Testis (tissue), 3 donors: ENCODE results near the gene CATSPERD. TPM values are rescaled to one million over a fixed set of nuclear protein-coding genes. Genes with fewer than 3 reads are reported as not detected.
"Not testable (repeated sequence)": the region's sequence is repeated elsewhere in the genome, so short reads cannot be mapped to it uniquely, and the experiment has no call there.

ENCODE experiments used
- DNase-seq: peaks from one replicate; pipeline ENCODE4 v3.0.0-alpha.2; 2019
- H3K27ac ChIP-seq, 2 donors: fragments of 200-600 bp; sonication (generic); one replicate each; pipeline ENCODE4 v1.5.1; 2019
- H3K27me3 ChIP-seq: fragments of 200-600 bp; sonication (generic); one replicate; pipeline ENCODE4 v1.5.1; 2019
- H3K36me3 ChIP-seq: fragments of 200-600 bp; sonication (generic); one replicate; pipeline ENCODE4 v1.5.1; 2017; ENCODE audit warnings: low read depth; ENCODE audit errors: missing control alignments
- H3K4me1 ChIP-seq: fragments of 200-600 bp; sonication (generic); one replicate; pipeline ENCODE4 v1.5.1; 2019
- H3K4me3 ChIP-seq, 2 donors: fragments of 200-600 bp; sonication (generic); one replicate each; pipeline ENCODE4 v1.5.1; 2017 to 2019
- H3K9me3 ChIP-seq: fragments of 200-600 bp; sonication (generic); one replicate; pipeline ENCODE4 v1.5.1; 2017
- POLR2A ChIP-seq: fragments of 450-650 bp; IDR thresholded peaks from one replicate; pipeline ENCODE4 v1.6.1; 2017; ENCODE audit warnings: antibody characterized with exemption, mild to moderate bottlenecking, moderate library complexity
- WGBS, 2 donors: methylation state at CpG; one replicate each; pipeline ENCODE4 v1.1.5; 2018; 5-methylcytosine and 5-hydroxymethylcytosine counted together
- intact Hi-C: fragments of 100-400 bp; cut with DNase I; formaldehyde crosslinking; loops from one replicate; pipeline ENCODE4 v1.15.1; 2023; ENCODE audit warnings: low total_unique reads
- polyA plus RNA-seq: library from polyadenylated mRNA; stranded (reverse); fragments of 350-450 nt; fragmentation: Illumina TruSeq; extraction: RNeasy Lipid Tissue Mini Kit (QIAGEN cat#74804); gene quantifications from one replicate; pipeline ENCODE4 v1.2.3, GENCODE V29; 2014; ENCODE audit warnings: low read depth, low replicate concordance; ENCODE audit not compliant: insufficient read depth
- total RNA-seq, 2 donors: library from RNA; depleted of rRNA; stranded (reverse); fragments of >200 nt; gene quantifications; one replicate each; pipeline ENCODE4 v1.2.3, GENCODE V29; 2016
- TF ChIP-seq, protein P1 (sequence below), 3 experiments: fragments of 450-650 bp in 2 of 3; fragments of 200-600 bp in 1 of 3; sonication (generic) in 1 of 3; IDR thresholded peaks; one replicate each; pipeline ENCODE4 v1.5.1; 2016 to 2019; ENCODE audit warnings: antibody characterized with exemption in 3 of 3, mild to moderate bottlenecking in 2 of 3, moderate library complexity in 1 of 3

Gene CATSPERD
- total and polyA plus RNA-seq, 3 donors from 2014 or later = 6.1 to 31.3 (median 9.3) TPM

DNA sequence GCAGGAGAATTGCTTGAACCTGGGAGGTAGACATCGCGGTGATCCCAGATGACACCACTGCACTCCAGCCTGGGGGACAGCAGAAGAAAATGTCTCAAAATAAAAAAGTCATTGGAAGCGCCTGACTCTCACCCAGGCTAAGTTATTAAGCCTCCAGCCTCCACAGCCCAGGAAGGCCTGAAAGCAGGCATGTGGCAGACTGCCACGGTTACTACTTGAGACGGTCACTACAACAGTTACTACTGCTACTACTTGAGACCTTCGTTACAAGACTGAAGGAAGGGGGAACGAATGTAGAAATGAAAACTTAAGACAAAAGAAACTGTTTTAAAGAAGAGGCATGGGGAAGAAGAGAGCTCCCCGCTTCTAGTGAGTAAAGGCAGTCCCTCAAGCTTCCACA lies 54.5 kb downstream of the CATSPERD start:
- no peak for TF ChIP-seq POLR2A
- TF ChIP-seq, protein P1, sequence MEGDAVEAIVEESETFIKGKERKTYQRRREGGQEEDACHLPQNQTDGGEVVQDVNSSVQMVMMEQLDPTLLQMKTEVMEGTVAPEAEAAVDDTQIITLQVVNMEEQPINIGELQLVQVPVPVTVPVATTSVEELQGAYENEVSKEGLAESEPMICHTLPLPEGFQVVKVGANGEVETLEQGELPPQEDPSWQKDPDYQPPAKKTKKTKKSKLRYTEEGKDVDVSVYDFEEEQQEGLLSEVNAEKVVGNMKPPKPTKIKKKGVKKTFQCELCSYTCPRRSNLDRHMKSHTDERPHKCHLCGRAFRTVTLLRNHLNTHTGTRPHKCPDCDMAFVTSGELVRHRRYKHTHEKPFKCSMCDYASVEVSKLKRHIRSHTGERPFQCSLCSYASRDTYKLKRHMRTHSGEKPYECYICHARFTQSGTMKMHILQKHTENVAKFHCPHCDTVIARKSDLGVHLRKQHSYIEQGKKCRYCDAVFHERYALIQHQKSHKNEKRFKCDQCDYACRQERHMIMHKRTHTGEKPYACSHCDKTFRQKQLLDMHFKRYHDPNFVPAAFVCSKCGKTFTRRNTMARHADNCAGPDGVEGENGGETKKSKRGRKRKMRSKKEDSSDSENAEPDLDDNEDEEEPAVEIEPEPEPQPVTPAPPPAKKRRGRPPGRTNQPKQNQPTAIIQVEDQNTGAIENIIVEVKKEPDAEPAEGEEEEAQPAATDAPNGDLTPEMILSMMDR (IDR thresholded peaks at IDR 0.05) = no peak
- H3K27ac ChIP-seq = no peak overlapping the region
- H3K4me1 ChIP-seq = no peaks in the 10 kb centered on the region
- H3K36me3 ChIP-seq = no peaks in the 10 kb centered on the region
- no peak overlapping the region for H3K4me3 ChIP-seq
- no peak for DNase-seq
- no peaks in the 10 kb centered on the region for H3K27me3 ChIP-seq
- WGBS, 2 donors = 81 to 82% methylated on average over 8 of the region's 8 CpGs
- intact Hi-C loops = no loop called here
- H3K9me3 ChIP-seq = no peaks in the 10 kb centered on the region

DNA sequence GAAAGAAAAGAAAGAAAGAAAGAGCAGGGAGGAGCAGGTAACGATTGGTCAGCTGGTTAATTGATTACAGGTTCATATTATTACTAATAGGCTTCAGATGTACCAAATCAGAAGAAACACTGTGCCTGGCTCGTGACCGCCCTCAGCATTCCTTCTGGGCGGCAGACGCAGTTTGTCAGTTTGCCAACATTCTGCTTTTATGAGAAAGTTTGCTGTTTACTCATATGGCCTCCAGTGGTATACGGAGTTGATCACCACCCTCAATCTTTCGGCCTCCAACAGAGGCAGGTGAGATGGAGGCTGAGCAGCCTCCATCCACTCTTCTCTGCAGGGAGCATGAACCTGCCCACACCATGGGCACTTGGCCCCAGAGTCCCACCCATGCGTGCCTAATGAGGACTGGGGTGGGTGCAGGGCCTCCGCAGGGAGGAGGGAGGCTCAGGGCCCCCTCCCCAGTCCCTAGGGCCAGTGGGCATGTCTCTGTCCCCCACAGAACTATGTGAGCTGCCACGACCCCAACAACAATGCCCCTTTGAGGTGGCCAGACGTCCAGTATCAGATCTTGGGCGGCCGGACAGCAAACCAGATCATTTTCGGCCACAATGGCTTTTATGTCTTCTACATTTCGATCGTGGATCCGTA lies 55.4 kb downstream of the CATSPERD start:
- TF ChIP-seq POLR2A = no peak
- TF ChIP-seq, protein P1 (IDR thresholded peaks at IDR 0.05) = no peak
- Histone ChIP-seq H3K36me3 (no peaks in the 10 kb centered on the region), H3K9me3 (no peaks in the 10 kb centered on the region), H3K27ac (no peak overlapping the region), H3K27me3 (no peaks in the 10 kb centered on the region), H3K4me3 (no peak overlapping the region), H3K4me1 (no peaks in the 10 kb centered on the region)
- intact Hi-C loops = no loop called here
- DNase-seq = no peak
- 73 to 76% methylated on average over 14 to 17 of the region's 17 CpGs for WGBS, 2 donors

DNA sequence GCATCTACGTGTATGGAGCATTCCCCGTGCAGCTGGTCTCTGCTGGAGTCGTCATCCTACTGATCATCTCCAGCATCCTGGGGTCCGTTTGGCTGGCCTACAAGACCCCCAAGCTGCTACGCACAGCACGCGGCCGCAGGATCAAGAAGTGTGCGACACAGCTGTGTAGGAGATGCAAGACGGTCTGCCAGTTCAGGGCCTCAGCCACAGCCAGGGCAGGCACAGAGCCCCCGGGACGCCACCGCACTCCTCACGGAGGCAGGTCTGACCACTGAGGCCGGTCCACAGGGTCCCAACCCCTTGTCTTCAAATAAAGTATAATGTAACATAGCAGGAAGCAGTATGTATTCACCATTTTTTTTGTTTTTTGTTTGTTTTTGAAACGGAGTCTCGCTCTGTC lies 58.0 kb downstream of the CATSPERD start:
- intact Hi-C loops = no loop called here
- Histone ChIP-seq H3K36me3 (no peaks in the 10 kb centered on the region), H3K27ac (no peak overlapping the region), H3K4me1 (no peaks in the 10 kb centered on the region), H3K9me3 (no peaks in the 10 kb centered on the region), H3K4me3 (no peak overlapping the region), H3K27me3 (no peaks in the 10 kb centered on the region)
- WGBS, 2 donors = 84 to 85% methylated on average over 11 to 17 of the region's 17 CpGs
- no peak for TF ChIP-seq POLR2A
- TF ChIP-seq, protein P1 (IDR thresholded peaks at IDR 0.05) = no peak
- DNase-seq = no peak

DNA sequence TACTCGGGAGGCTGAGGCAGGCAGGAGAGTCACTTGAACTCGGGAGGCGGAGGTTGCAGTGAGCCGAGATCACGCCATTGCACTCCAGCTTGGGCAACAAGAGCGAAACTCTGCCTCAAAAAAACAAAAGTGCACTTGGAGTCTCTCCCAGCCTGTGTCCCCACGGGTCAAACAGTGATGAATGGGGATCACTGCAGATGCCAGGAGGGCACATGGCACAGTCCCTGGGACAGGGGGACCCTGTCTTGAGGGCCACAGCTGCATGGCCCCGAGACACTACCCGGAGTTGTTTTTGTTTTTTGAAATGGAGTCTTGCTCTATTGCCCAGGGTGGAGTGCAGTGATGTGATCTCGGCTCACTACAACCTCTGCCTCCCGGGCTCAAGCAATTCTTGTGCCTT lies 60.5 kb downstream of the CATSPERD start:
- intact Hi-C loops = loop anchor here (10.0 kb wide), 1 partner anchor 124 kb away; the partner anchor contains the start of genes NDUFA11 and VMAC
- H3K4me1 ChIP-seq, H3K36me3 ChIP-seq, H3K27me3 ChIP-seq, H3K27ac ChIP-seq, H3K4me3 ChIP-seq, DNase-seq, H3K9me3 ChIP-seq: not testable (repeated sequence)
- WGBS, 2 donors = 77 to 87% methylated on average over 6 to 11 of the region's 11 CpGs

DNA sequence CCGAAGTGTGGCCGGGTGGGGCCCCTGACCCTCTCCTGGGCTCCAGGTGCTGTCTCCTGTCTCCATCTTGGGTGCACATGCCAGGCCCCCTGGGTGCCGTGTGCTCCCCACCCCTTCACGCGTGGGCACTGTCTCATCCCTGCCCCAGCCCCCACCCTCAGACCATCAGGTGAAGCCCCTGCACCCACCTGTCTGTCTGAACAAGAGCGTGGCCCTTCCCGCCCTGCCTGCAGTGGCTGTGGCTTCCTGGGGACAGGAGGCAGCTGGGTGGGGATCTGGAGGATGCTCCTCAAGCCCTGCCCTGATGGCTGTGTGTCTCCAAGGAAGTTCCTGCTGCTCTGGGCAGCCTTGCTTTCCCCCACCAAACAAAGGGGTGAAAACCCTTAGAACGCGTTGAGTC lies 61.9 kb downstream of the CATSPERD start:
- Histone ChIP-seq H3K27ac (no peak overlapping the region), H3K36me3 (no peaks in the 10 kb centered on the region), H3K4me1 (no peaks in the 10 kb centered on the region), H3K4me3 (no peak overlapping the region), H3K9me3 (no peaks in the 10 kb centered on the region), H3K27me3 (no peaks in the 10 kb centered on the region)
- 76 to 90% methylated on average over 5 to 9 of the region's 9 CpGs for WGBS, 2 donors
- intact Hi-C loops = loop anchor here (10.0 kb wide), 1 partner anchor 122 kb away; the partner anchor contains the start of genes NDUFA11 and VMAC
- TF ChIP-seq, protein P1 (IDR thresholded peaks at IDR 0.05) = no peak
- TF ChIP-seq POLR2A = no peak
- DNase-seq = no peak
